CD4-positive, alpha-beta T cell treated with Interleukin-2 at 100 ng/mL for 4 hours (primary cell): Measurements from ENCODE around the gene CSK.
"Not testable (repeated sequence)": the region's sequence is repeated elsewhere in the genome, so short reads cannot be mapped to it uniquely, and the experiment has no call there.

ENCODE experiments used
- DNase-seq: peaks from one replicate; pipeline ENCODE4 v3.0.0-alpha.2; 2020; ENCODE audit warnings: low spot score

Gene CSK

GRCh38 chr15:74781431-74782258 lies at the start of gene CSK:
Gene CSK (plus strand): TSS chr15:74782080. CDS start chr15:74798298, 16,218 bp downstream.
- DNase-seq: peak; percentile 75

GRCh38 chr15:74732846-74733245 lies 49.0 kb upstream of the CSK start:
- no peak for DNase-seq

GRCh38 chr15:74733269-74733668 lies 48.6 kb upstream of the CSK start:
- DNase-seq: no peak

- no peak for DNase-seq
Observed at GRCh38 chr15:74735305-74735704, 46.6 kb upstream of the CSK start.

GRCh38 chr15:74738239-74738638 lies 43.6 kb upstream of the CSK start:
- DNase-seq: not testable (repeated sequence)

GRCh38 chr15:74742422-74742821 lies 39.5 kb upstream of the CSK start:
- no peak for DNase-seq

- DNase-seq: no peak
Observed at GRCh38 chr15:74746389-74746788, 35.5 kb upstream of the CSK start.

- no peak for DNase-seq
Observed at GRCh38 chr15:74748322-74748946, 33.4 kb upstream of the CSK start, which contains the start of gene CYP1A2. Gene CYP1A2 (plus strand): TSS chr15:74748845. CDS start chr15:74749739, 894 bp downstream.

- no peak for DNase-seq
Observed at GRCh38 chr15:74749832-74750231, 32.0 kb upstream of the CSK start.

- no peak for DNase-seq
Observed at GRCh38 chr15:74750751-74751150, 31.1 kb upstream of the CSK start.

GRCh38 chr15:74752011-74752410 lies 29.9 kb upstream of the CSK start:
- DNase-seq: no peak

- no peak for DNase-seq
Observed at GRCh38 chr15:74752531-74752930, 29.3 kb upstream of the CSK start.

GRCh38 chr15:74754593-74755215 lies 27.2 kb upstream of the CSK start:
- DNase-seq: no peak

- DNase-seq: no peak
Observed at GRCh38 chr15:74758736-74759135, 23.1 kb upstream of the CSK start.

- DNase-seq: no peak
Observed at GRCh38 chr15:74762791-74763150, 19.1 kb upstream of the CSK start.

GRCh38 chr15:74763416-74763815 lies 18.5 kb upstream of the CSK start:
- DNase-seq: no peak

- no peak for DNase-seq
Observed at GRCh38 chr15:74767167-74768098, 14.4 kb upstream of the CSK start.

GRCh38 chr15:74768099-74768770 lies 13.6 kb upstream of the CSK start:
- DNase-seq: no peak

- DNase-seq: peak; percentile 68
Observed at GRCh38 chr15:74768771-74769342, 13.0 kb upstream of the CSK start.

- DNase-seq: no peak
Observed at GRCh38 chr15:74769463-74770025, 12.3 kb upstream of the CSK start.
